Liver (tissue), 9 donors: ENCODE measurements around the gene ZNF710. TPM values are rescaled to one million over a fixed set of nuclear protein-coding genes. Genes with fewer than 3 reads are reported as not detected.
"Not testable (repeated sequence)": the region's sequence is repeated elsewhere in the genome, so short reads cannot be mapped to it uniquely, and the experiment has no call there.

Source experiments
- DNase-seq: peaks from one replicate; pipeline ENCODE4 v3.0.0-alpha.2; 2017; ENCODE audit warnings: low spot score
- H3K27ac ChIP-seq, 2 donors: one replicate each; pipeline ENCODE4 v1.7.0; 2013; ENCODE audit warnings: inconsistent platforms in 2 of 2, low read length in 2 of 2, control low read depth in 1 of 2, low read depth in 1 of 2, mild to moderate bottlenecking in 1 of 2
- H3K27me3 ChIP-seq, 4 donors: one replicate each; pipeline versions ENCODE4 v1.6.1 to v1.7.0; 2013; ENCODE audit warnings: low read length in 3 of 4, inconsistent platforms in 1 of 4, mild to moderate bottlenecking in 1 of 4, moderate library complexity in 1 of 4; ENCODE audit not compliant: control insufficient read depth in 4 of 4, insufficient read depth in 4 of 4
- H3K36me3 ChIP-seq, 4 donors: one replicate each; pipeline versions ENCODE4 v1.6.1 to v1.7.0; 2013; ENCODE audit warnings: low read length in 3 of 4, mild to moderate bottlenecking in 3 of 4, low read depth in 1 of 4, moderate library complexity in 1 of 4; ENCODE audit not compliant: control insufficient read depth in 4 of 4, insufficient read depth in 3 of 4
- H3K4me1 ChIP-seq, 4 donors: one replicate each; pipeline versions ENCODE4 v1.6.1 to v1.7.0; 2013; ENCODE audit warnings: low read length in 3 of 4, mild to moderate bottlenecking in 3 of 4, moderate library complexity in 1 of 4; ENCODE audit not compliant: control insufficient read depth in 4 of 4, insufficient read depth in 4 of 4
- H3K4me3 ChIP-seq, 3 donors: one replicate each; pipeline versions ENCODE4 v1.6.1 to v1.7.0; 2013; ENCODE audit warnings: low read length in 3 of 3, control low read depth in 1 of 3, low read depth in 1 of 3, mild to moderate bottlenecking in 1 of 3
- H3K9ac ChIP-seq, 2 donors: one replicate each; pipeline ENCODE4 v1.7.0; 2013; ENCODE audit warnings: low read length in 2 of 2, mild to moderate bottlenecking in 2 of 2, moderate library complexity in 2 of 2, control low read depth in 1 of 2, low read depth in 1 of 2
- H3K9me3 ChIP-seq, 4 donors: one replicate each; pipeline versions ENCODE4 v1.6.1 to v1.7.0; 2013; ENCODE audit warnings: low read length in 3 of 4; ENCODE audit not compliant: control insufficient read depth in 4 of 4
- ATF3 ChIP-seq: IDR thresholded peaks from 2 replicates; pipeline ENCODE4 v1.6.1; 2016; ENCODE audit warnings: antibody characterized with exemption
- CTCF ChIP-seq: fragments of 150-350 bp; IDR thresholded peaks from 2 replicates; pipeline ENCODE4 v1.5.1; 2017; ENCODE audit warnings: improper control_type of control experiment, low read depth, low read length; ENCODE audit not compliant: missing input control
- EGR1 ChIP-seq, 2 donors: IDR thresholded peaks; 2 replicates each; pipeline ENCODE4 v1.6.1; 2016 to 2018; ENCODE audit warnings: antibody characterized with exemption in 2 of 2, low read depth in 2 of 2
- FOXA1 ChIP-seq: IDR thresholded peaks from 2 replicates; pipeline ENCODE4 v1.6.1; 2016; ENCODE audit warnings: antibody characterized with exemption
- FOXA2 ChIP-seq: IDR thresholded peaks from 2 replicates; pipeline ENCODE4 v1.6.1; 2016; ENCODE audit warnings: antibody characterized with exemption
- GABPA ChIP-seq, 2 donors: IDR thresholded peaks in 1 of 2; conservative IDR thresholded peaks in 1 of 2; 2 replicates each; pipeline ENCODE4 v1.6.1; 2016; ENCODE audit warnings: antibody characterized with exemption in 2 of 2, mild to moderate bottlenecking in 1 of 2, moderate library complexity in 1 of 2
- HNF4A ChIP-seq, 2 donors: conservative IDR thresholded peaks; 2 replicates each; pipeline ENCODE4 v1.6.1; 2016; ENCODE audit warnings: antibody characterized with exemption in 2 of 2, mild to moderate bottlenecking in 2 of 2
- HNF4G ChIP-seq: IDR thresholded peaks from 2 replicates; pipeline ENCODE4 v1.6.1; 2016; ENCODE audit warnings: antibody characterized with exemption
- MAX ChIP-seq: IDR thresholded peaks from 2 replicates; pipeline ENCODE4 v1.6.1; 2016; ENCODE audit warnings: antibody characterized with exemption
- NR2F2 ChIP-seq: IDR thresholded peaks from 2 replicates; pipeline ENCODE4 v1.6.1; 2016; ENCODE audit warnings: antibody characterized with exemption
- RAD21 ChIP-seq, 2 donors: IDR thresholded peaks; 2 replicates each; pipeline ENCODE4 v1.6.1; 2016; ENCODE audit warnings: antibody characterized with exemption in 2 of 2, mild to moderate bottlenecking in 2 of 2
- RXRA ChIP-seq, 2 donors: IDR thresholded peaks; 2 replicates each; pipeline ENCODE4 v1.6.1; 2017 to 2018; ENCODE audit warnings: antibody characterized with exemption in 2 of 2, mild to moderate bottlenecking in 1 of 2
- SP1 ChIP-seq: IDR thresholded peaks from 2 replicates; pipeline ENCODE4 v1.6.1; 2018; ENCODE audit warnings: antibody characterized with exemption, mild to moderate bottlenecking
- TAF1 ChIP-seq: conservative IDR thresholded peaks from 2 replicates; pipeline ENCODE4 v1.6.1; 2016; ENCODE audit warnings: antibody characterized with exemption, mild to moderate bottlenecking
- YY1 ChIP-seq: IDR thresholded peaks from 2 replicates; pipeline ENCODE4 v1.6.1; 2016; ENCODE audit warnings: antibody characterized with exemption, mild to moderate bottlenecking
- ZBTB33 ChIP-seq: IDR thresholded peaks from 2 replicates; pipeline ENCODE4 v1.6.1; 2016; ENCODE audit warnings: antibody characterized with exemption
- WGBS: extraction: QIAGEN DNeasy Blood & Tissue Kit; methylation state at CpG from one replicate; pipeline ENCODE4 v1.1.7; 2013; 5-methylcytosine and 5-hydroxymethylcytosine counted together
- polyA plus RNA-seq, 2 donors: library from polyadenylated mRNA; stranded (reverse) in 1 of 2; unstranded in 1 of 2; fragments of 200-250 nt in 1 of 2; fragments of >200 nt in 1 of 2; fragmentation: Nextera tagmentation in 1 of 2; extraction: Ambion mirVana in 1 of 2; gene quantifications; one replicate each; pipeline versions ENCODE4 v1.2.1 to v1.2.3, GENCODE V29; 2013 to 2015
- total RNA-seq, 2 donors: library from RNA; depleted of rRNA; stranded (reverse); fragments of >200 nt; gene quantifications; one replicate each; pipeline ENCODE4 v1.2.3, GENCODE V29; 2014
- donor health status: healthy.
- donor health status: healthy.
- donor health status: healthy.
- donor health status: healthy.
- donor health status: healthy.

ZNF710 gene
- total and polyA plus RNA-seq, 4 donors, result 1.9 to 15.3 (median 5.4) TPM

GRCh38 chr15:89975482-89976245, 25.5 kb upstream of the ZNF710 start:
- 88% methylated on average over 8 of the region's 8 CpGs for WGBS
- H3K36me3 ChIP-seq, result no peaks in the 10 kb centered on the region
- no peak for DNase-seq
- H3K4me1 ChIP-seq, result no peaks in the 10 kb centered on the region
- H3K9ac ChIP-seq, result peak overlapping the region in 1 of 2 donors; percentile 5
- H3K4me3 ChIP-seq, result no peak overlapping the region
- H3K27me3 ChIP-seq, result no peaks in the 10 kb centered on the region
- no peak overlapping the region for H3K27ac ChIP-seq
- TF ChIP-seq ZBTB33 (no peak), HNF4A (conservative IDR thresholded peaks at IDR 0.05) (no peak), NR2F2 (no peak), CTCF (no peak), EGR1 (IDR thresholded peaks at IDR 0.05; ENCODE audit: low read depth in 2 of 2) (no peak), MAX (no peak), HNF4G (no peak), GABPA (IDR thresholded peaks at IDR 0.05 in 1 of 2, conservative IDR thresholded peaks at IDR 0.05 in 1 of 2) (no peak), FOXA1 (no peak), RAD21 (IDR thresholded peaks at IDR 0.05) (no peak), SP1 (no peak), TAF1 (no peak), ATF3 (no peak), RXRA (IDR thresholded peaks at IDR 0.05) (no peak), FOXA2 (no peak)
- no peaks in the 10 kb centered on the region for H3K9me3 ChIP-seq

- no peak for TF ChIP-seq FOXA1
- no peak for TF ChIP-seq RAD21 (IDR thresholded peaks at IDR 0.05)
- no peak for TF ChIP-seq GABPA (IDR thresholded peaks at IDR 0.05 in 1 of 2, conservative IDR thresholded peaks at IDR 0.05 in 1 of 2)
- TF ChIP-seq FOXA2, result no peak
- TF ChIP-seq NR2F2, result no peak
- TF ChIP-seq HNF4A (conservative IDR thresholded peaks at IDR 0.05), result no peak
- peak; percentile 19 for TF ChIP-seq YY1
- Histone ChIP-seq H3K9ac (no peak overlapping the region), H3K4me3 (no peak overlapping the region), H3K36me3 (no peaks in the 10 kb centered on the region), H3K4me1 (no peaks in the 10 kb centered on the region), H3K27ac (no peak overlapping the region), H3K27me3 (no peaks in the 10 kb centered on the region), H3K9me3 (no peaks in the 10 kb centered on the region)
- DNase-seq, result no peak
- 83% methylated on average over 5 of the region's 5 CpGs for WGBS
Observed at GRCh38 chr15:89976246-89976600, 24.9 kb upstream of the ZNF710 start.

- not testable (repeated sequence) for H3K9ac ChIP-seq, H3K36me3 ChIP-seq, H3K4me3 ChIP-seq, H3K9me3 ChIP-seq, DNase-seq, H3K27me3 ChIP-seq, H3K4me1 ChIP-seq, H3K27ac ChIP-seq
- WGBS, result 97% methylated on average over 29 of the region's 31 CpGs
Observed at GRCh38 chr15:89977836-89978235, 23.3 kb upstream of the ZNF710 start.
